NOMO-1 (cell line): Measurements from ENCODE around the gene MDGA2.
"Not testable (repeated sequence)": the region's sequence is repeated elsewhere in the genome, so short reads cannot be mapped to it uniquely, and the experiment has no call there.

ENCODE experiments used
- DNase-seq, 2 experiments: peaks; one replicate each; lab custom pipeline; 2025; ENCODE audit not compliant: unreplicated experiment in 2 of 2; lab: John Stamatoyannopoulos, UW

The MDGA2 gene

GRCh38 chr14:46989566-46989965, 685.8 kb downstream of the MDGA2 start:
- DNase-seq = no peak

DNA sequence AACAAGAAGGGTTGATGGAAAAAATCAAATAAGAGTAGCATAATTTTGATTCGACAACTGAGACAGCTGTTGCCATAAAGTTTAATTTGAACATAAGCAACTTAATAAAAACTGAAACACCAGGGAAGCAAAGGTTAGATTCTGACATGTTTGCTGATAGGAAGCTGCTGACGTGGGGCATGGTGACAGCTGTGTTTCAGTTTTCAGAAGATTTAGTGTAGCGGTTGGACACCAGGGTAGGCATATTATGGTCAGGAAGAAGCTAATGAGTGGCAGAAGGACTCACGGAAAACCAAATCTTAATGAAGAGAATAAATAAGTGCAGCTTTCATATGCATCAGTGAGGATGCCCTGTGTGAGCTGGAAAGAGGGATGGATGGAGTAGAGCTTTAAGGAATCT, 687.1 kb downstream of the MDGA2 start:
- no peak for DNase-seq

GRCh38 chr14:46985529-46986380, 689.6 kb downstream of the MDGA2 start:
- no peak for DNase-seq

DNA sequence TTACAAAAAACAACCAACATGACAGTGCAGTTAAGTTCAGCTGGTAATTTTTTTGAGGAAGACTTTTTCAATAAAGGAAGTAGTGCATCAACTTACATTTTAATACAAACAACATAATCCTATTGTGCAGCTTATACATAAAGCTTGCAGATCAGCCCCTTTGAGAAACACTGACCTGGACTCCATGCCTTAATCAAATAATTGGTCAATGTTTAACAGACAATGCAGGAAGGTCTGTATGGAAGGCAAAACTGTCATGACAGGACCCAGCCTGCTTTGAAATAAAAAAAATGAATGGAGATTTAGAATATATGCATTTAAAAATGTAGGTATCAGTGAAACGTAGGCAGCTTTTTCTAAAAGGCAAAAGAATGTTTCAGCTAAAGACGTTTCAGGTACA, 702.1 kb downstream of the MDGA2 start:
- DNase-seq = no peak

- DNase-seq = no peak
Measured at GRCh38 chr14:46964378-46964777, 711.0 kb downstream of the MDGA2 start.

GRCh38 chr14:46951103-46951502, 724.3 kb downstream of the MDGA2 start:
- no peak for DNase-seq

GRCh38 chr14:46940611-46941010, 734.8 kb downstream of the MDGA2 start:
- DNase-seq = no peak

DNA sequence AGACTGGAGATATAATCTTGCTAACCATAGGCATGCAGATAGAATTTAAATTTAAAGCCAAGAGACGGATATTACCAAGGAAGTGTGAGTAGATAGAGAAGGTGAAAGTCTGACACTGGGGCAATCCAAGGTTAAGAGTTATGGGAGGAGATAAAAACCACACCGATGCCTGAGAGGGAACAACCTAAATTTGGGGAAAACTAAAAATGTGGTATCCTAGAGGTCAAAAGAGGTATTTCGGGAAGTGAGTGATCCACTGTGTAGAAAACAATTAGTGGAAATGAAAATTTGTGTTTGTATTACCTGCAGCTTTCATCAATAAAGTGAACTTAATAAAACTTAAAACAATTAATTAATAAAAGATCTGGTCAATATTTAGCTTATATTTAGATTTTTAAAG, 754.9 kb downstream of the MDGA2 start:
- no peak for DNase-seq

DNA sequence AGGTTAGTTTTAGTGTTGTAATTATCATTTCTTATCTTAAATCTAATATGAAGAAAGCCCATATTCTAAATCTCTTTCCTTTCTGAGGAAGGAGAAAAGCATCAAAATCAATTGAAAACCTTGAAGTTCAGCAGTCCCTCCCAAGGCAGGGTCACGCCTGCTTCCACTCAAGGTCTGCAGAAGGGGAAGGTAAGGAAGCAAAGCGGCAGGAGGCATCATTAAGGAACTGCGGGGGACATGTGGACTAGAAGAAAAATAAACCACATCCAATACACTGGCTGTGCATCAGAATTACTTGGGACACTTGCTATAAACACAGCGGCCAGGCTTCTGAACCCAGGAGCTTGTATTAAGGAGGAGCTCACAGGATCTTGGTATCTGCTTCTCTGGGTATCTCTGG, 759.9 kb downstream of the MDGA2 start:
- DNase-seq = not testable (repeated sequence)

DNA sequence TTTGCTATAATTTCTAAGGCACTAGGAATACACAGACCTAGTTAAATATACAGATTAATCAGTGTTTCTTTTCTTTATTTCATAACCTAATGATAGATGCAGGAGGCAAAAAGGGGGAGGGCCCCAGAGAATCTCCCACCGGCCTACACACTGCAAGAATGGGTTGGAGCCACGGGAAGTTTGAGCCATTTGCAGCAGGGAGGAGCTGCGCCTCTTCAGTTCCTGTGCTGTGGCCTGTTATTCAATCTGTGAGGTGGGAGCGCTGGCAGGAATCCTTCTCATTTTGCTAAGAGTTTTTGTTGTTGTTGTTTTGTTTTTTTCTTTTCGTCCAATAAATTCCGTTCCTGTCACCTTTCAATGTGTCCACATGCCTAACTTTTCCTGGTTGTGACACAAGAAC, 772.6 kb downstream of the MDGA2 start:
- DNase-seq = no peak

- DNase-seq = no peak
Measured at GRCh38 chr14:46894476-46894875, 780.9 kb downstream of the MDGA2 start.

- DNase-seq = peak in 1 of 2 experiments; percentile 55
Measured at GRCh38 chr14:46887144-46887543, 788.3 kb downstream of the MDGA2 start.

DNA sequence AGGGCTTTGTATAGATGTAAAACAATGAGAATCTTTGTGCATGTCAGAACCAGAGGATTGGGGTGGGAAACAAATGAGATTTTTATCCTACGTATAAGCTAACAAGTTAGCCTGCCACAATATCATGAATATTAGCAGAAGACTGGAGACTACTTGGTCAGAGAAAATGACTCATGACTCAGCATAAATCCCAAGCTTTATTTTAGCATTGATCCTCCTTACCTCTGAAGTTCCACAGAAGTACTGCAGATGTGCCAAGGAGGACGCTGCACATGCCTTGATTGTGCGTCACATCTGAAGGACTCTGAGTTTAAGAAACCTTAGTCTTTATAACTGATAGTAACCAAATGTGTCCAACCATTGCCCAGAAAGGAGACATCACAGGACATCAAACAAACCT, 789.8 kb downstream of the MDGA2 start:
- no peak for DNase-seq

DNA sequence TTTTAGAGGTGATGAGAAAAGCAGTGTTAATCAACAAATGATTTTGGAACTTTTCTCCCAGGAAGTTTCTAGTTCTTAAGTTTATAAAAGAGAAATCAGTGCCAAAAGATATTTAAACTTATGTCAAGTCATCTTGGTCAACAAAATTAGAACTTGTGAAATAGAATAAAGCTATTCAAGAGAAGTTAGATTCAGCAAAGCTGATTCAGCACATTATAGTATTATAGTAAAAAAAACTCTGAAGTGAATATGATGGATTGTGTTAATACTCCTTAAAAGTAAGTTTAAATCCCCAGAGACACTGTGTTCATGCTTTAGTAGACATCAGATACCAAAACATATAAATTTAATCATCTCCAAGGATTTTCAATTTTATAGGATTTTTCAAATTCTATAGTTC, 813.7 kb downstream of the MDGA2 start:
- DNase-seq = no peak

DNA sequence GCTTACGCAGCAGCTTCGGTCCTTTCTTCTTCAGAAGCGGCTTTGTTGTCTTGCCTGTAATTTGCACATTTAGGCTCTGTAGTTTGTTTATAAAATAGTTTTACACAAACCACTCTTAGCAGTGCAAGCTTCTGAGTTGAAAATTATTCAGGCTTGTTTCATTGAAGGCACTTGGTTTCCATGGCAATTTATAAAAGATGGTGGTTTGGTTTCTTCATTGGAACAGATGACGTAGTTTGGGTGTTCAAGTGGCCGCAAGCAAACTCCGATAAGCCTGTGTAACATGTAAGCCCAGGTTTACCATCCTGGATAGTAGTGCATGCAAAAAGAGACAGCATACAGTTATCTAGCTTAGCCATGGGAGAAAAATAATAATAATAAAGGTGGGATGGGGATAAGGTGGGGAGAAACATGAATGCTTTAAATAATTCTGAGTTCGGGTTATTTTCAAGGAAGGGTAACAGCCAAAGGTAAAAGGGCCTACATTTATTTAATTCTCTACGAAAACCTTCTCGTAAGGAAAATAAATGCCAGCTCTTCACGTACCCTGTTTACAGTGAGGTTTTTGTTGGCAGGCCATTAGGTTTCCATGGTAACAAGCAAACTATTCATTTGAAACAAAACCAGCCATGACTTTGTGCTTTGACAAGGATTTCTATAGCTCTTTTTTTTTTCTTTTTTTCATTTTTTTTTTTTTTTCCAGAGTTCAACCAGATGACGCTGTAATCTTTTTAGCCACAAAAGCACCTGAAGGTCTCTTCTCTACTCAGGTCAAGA, 834.3 kb downstream of the MDGA2 start:
- no peak for DNase-seq

DNA sequence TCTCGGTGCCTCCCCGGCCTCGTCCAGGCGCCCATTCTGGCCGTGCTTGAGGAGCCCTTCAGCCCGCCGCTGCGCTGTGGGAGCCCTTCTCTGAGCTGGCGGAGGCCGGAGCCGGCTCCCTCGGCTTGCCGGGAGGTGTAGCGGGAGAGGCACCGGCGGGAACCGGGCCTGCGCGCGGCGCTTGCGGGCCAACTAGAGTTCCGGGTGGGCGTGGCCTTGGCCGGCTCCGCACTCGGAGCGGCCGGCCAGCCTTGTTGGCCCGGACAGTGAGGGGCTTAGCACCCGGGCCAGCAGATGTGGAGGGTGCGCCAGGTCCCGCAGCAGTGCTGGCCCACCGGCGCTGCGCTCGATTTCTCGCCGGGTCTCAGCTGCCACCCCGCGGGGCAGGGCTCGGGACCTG, 855.1 kb downstream of the MDGA2 start:
- no peak for DNase-seq

DNA sequence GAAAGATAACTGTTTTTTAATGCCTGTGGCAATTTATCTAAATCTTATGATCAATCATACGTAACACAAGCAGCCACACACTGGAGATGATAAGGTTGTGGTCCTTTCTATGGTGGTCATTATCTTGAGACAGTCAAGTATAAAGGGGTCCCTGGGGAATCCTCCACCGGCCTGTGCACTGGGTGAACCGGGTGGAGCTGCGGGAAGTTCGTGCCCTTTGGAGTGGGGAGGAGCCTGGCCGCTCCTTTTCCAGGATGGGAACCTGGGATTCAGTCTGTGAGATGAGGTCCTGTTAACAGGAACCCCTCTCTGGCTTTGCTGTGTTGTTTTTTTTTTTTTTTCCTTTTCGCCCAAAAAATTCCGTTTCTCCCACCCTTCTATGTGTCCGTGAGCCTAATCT, 856.3 kb downstream of the MDGA2 start:
- no peak for DNase-seq

GRCh38 chr14:46818147-46818546, 857.3 kb downstream of the MDGA2 start:
- no peak for DNase-seq

- no peak for DNase-seq
Measured at GRCh38 chr14:46793144-46793543, 882.3 kb downstream of the MDGA2 start.
